ENCODE results near the gene ERFE.

Gene ERFE

GRCh38 chr2:238123991-238124470 lies 34.7 kb upstream of the ERFE start:
- Histone ChIP-seq H3K9me3 (ENCODE audit: insufficient read depth, low read length) (0 out of 2 replicates have a peak, but pooled peaks cover 4% of the 10 kb centered on the region), H3K79me2 (ENCODE audit: insufficient read depth, low read length) (no peaks in the 10 kb centered on the region), H3F3A (ENCODE audit: insufficient read depth) (no peaks in the 10 kb centered on the region), H2AFZ (ENCODE audit: low read depth, low read length, severe bottlenecking) (no peak overlapping the region), H3K9me2 (replicated peaks; ENCODE audit: insufficient read depth, low read length) (no peaks in the 10 kb centered on the region), H3K27me3 (ENCODE audit: low read length) (no peaks in the 10 kb centered on the region), H3K4me3 (ENCODE audit: insufficient read depth, low read length, poor library complexity, severe bottlenecking) (no peak overlapping the region), H4K20me1 (ENCODE audit: low read depth, low read length) (no peaks in the 10 kb centered on the region), H3K36me3 (ENCODE audit: low read length) (no peaks in the 10 kb centered on the region), H3K4me2 (ENCODE audit: low read depth, low read length, poor library complexity, severe bottlenecking) (no peak overlapping the region), H3K27ac (ENCODE audit: low read depth, low read length) (no peak overlapping the region), H3K9ac (ENCODE audit: low read length) (no peak overlapping the region)
- TF ChIP-seq EZH2phosphoT487 (conservative IDR thresholded peaks at IDR 0.05; ENCODE audit: low read length) (no peak), CTCF (IDR thresholded peaks at IDR 0.05; ENCODE audit: insufficient read depth, low read length, poor library complexity, severe bottlenecking) (no peak)

- Histone ChIP-seq H3K4me3 (ENCODE audit: insufficient read depth, low read length, poor library complexity, severe bottlenecking) (no peak overlapping the region), H3K9me2 (replicated peaks; ENCODE audit: insufficient read depth, low read length) (no peaks in the 10 kb centered on the region), H3F3A (ENCODE audit: insufficient read depth) (no peaks in the 10 kb centered on the region), H3K9ac (ENCODE audit: low read length) (no peak overlapping the region), H4K20me1 (ENCODE audit: low read depth, low read length) (no peaks in the 10 kb centered on the region), H3K36me3 (ENCODE audit: low read length) (no peaks in the 10 kb centered on the region), H3K4me2 (ENCODE audit: low read depth, low read length, poor library complexity, severe bottlenecking) (no peak overlapping the region), H3K9me3 (ENCODE audit: insufficient read depth, low read length) (0 out of 2 replicates have a peak, but pooled peaks cover 4% of the 10 kb centered on the region), H3K79me2 (ENCODE audit: insufficient read depth, low read length) (no peaks in the 10 kb centered on the region), H3K27me3 (ENCODE audit: low read length) (no peaks in the 10 kb centered on the region), H2AFZ (ENCODE audit: low read depth, low read length, severe bottlenecking) (no peak overlapping the region), H3K27ac (ENCODE audit: low read depth, low read length) (no peak overlapping the region)
- TF ChIP-seq EZH2phosphoT487 (conservative IDR thresholded peaks at IDR 0.05; ENCODE audit: low read length) (no peak), CTCF (IDR thresholded peaks at IDR 0.05; ENCODE audit: insufficient read depth, low read length, poor library complexity, severe bottlenecking) (no peak)
Observed at GRCh38 chr2:238124488-238125126, 34.2 kb upstream of the ERFE start.

DNA sequence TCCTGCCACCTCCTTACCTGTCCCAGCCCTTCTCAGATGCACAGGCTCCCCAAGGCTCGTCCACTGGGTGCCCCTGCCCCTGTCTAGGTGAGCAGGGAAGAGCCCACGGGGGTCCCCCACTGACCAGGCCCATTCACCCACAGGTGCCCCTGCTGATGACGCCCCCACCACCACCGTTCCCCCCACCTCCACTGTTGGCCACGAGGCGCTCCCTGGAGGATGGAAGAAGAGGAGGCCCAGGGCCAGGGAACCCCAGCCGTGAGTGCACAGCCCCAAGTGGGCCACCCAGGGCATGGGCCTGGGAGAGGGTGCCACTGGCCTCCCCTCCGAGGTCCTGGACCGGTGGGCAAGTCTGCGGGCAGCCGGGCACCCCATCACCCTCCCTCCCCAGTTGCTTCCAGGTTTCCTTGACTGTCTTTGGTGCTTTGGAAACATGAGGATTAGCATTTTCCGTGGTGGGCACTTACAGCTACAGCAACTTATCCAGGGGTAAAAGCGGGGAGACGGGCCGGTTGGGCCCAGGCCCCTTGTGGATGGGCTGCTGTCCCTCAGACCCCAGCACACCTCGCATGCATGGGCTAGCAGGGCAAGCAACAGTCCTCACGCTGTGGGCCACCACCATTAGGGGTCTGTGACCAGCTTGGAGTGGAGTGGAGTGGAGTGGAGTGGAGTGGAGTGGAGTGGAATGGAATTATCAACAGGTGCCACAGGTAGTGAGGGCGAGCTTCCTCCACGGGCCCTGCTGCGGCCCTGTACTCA lies 33.5 kb upstream of the ERFE start:
- Histone ChIP-seq H3K9me3 (ENCODE audit: insufficient read depth, low read length) (0 out of 2 replicates have a peak, but pooled peaks cover 4% of the 10 kb centered on the region), H3K79me2 (ENCODE audit: insufficient read depth, low read length) (no peaks in the 10 kb centered on the region), H3K4me2 (ENCODE audit: low read depth, low read length, poor library complexity, severe bottlenecking) (no peak overlapping the region), H2AFZ (ENCODE audit: low read depth, low read length, severe bottlenecking) (no peak overlapping the region), H3K4me3 (ENCODE audit: insufficient read depth, low read length, poor library complexity, severe bottlenecking) (no peak overlapping the region), H3K36me3 (ENCODE audit: low read length) (no peaks in the 10 kb centered on the region), H3K9ac (ENCODE audit: low read length) (no peak overlapping the region), H3K27me3 (ENCODE audit: low read length) (no peaks in the 10 kb centered on the region), H4K20me1 (ENCODE audit: low read depth, low read length) (no peaks in the 10 kb centered on the region), H3K27ac (ENCODE audit: low read depth, low read length) (no peak overlapping the region), H3F3A (ENCODE audit: insufficient read depth) (no peaks in the 10 kb centered on the region), H3K9me2 (replicated peaks; ENCODE audit: insufficient read depth, low read length) (no peaks in the 10 kb centered on the region)
- TF ChIP-seq CTCF (IDR thresholded peaks at IDR 0.05; ENCODE audit: insufficient read depth, low read length, poor library complexity, severe bottlenecking) (no peak), EZH2phosphoT487 (conservative IDR thresholded peaks at IDR 0.05; ENCODE audit: low read length) (no peak)
